HepG2 (cell line): Measurements from ENCODE around the gene PCGF5. TPM values are rescaled to one million over a fixed set of nuclear protein-coding genes. Genes with fewer than 3 reads are reported as not detected.
A peak's percentile ranks its signal among the peaks of the same experiment; 100 is the strongest.

ENCODE experiments used
- ARID2 ChIP-seq: sonication (generic); formaldehyde crosslinking; IDR thresholded peaks from 2 replicates; pipeline ENCODE4 v1.8.1; 2022; ENCODE audit warnings: mild to moderate bottlenecking, missing genetic modification reagents, borderline replicate concordance
- ARNT ChIP-seq: fragments of 450-650 bp; IDR thresholded peaks from 2 replicates; pipeline ENCODE4 v1.6.1; 2017
- CSRNP2 ChIP-seq: sonication (generic); formaldehyde crosslinking; conservative IDR thresholded peaks from 2 replicates; pipeline ENCODE4 v1.8.0; 2022; ENCODE audit warnings: low read depth, missing genetic modification reagents
- DNMT3B ChIP-seq: conservative IDR thresholded peaks from 2 replicates; pipeline ENCODE4 v1.6.1; 2016; ENCODE audit warnings: missing biosample characterization, control low read depth
- KIAA2018 ChIP-seq: sonication (generic); formaldehyde crosslinking; IDR thresholded peaks from 2 replicates; pipeline ENCODE4 v1.5.0; 2020; ENCODE audit warnings: mild to moderate bottlenecking, missing genetic modification reagents, borderline replicate concordance
- MZF1 ChIP-seq: sonication (generic); formaldehyde crosslinking; IDR thresholded peaks from 2 replicates; pipeline ENCODE4 v1.8.1; 2023; ENCODE audit warnings: mild to moderate bottlenecking, missing genetic modification reagents, borderline replicate concordance
- SMAD3 ChIP-seq: sonication (generic); formaldehyde crosslinking; IDR thresholded peaks from 2 replicates; pipeline ENCODE4 v1.4.0; 2020; ENCODE audit warnings: missing genetic modification reagents
- TCF7 ChIP-seq: sonication (generic); IDR thresholded peaks from 2 replicates; pipeline ENCODE4 v1.6.1; 2016; ENCODE audit warnings: antibody characterized with exemption, low read depth
- U2AF1 ChIP-seq: fragments of 200-400 bp; formaldehyde crosslinking; optimal IDR thresholded peaks from 2 replicates; pipeline ENCODE3; 2017; ENCODE audit warnings: mild to moderate bottlenecking, low read depth, low read length
- ZBTB7A ChIP-seq: sonication (generic); formaldehyde crosslinking; IDR thresholded peaks from 2 replicates; pipeline ENCODE4 v1.8.0; 2022; ENCODE audit warnings: mild to moderate bottlenecking, missing genetic modification reagents
- ZEB1 ChIP-seq: IDR thresholded peaks from 2 replicates; pipeline ENCODE4 v1.6.1; 2012; ENCODE audit warnings: mild to moderate bottlenecking, low read depth, inconsistent platforms; ENCODE audit not compliant: insufficient replicate concordance
- ZNF136 ChIP-seq: sonication (generic); formaldehyde crosslinking; IDR thresholded peaks from 2 replicates; pipeline ENCODE4 v1.8.1; 2022; ENCODE audit warnings: low read depth, mild to moderate bottlenecking, moderate library complexity, missing genetic modification reagents
- ZNF24 ChIP-seq: fragments of 450-650 bp; IDR thresholded peaks from 2 replicates; pipeline ENCODE4 v1.6.1; 2017; ENCODE audit warnings: antibody characterized with exemption, mild to moderate bottlenecking
- ZNF3 ChIP-seq: IDR thresholded peaks from 2 replicates; pipeline ENCODE4 v1.7.0; 2017; ENCODE audit warnings: inconsistent platforms
- ZNF354B ChIP-seq: sonication (generic); formaldehyde crosslinking; IDR thresholded peaks from 2 replicates; pipeline ENCODE4 v1.8.0; 2022; ENCODE audit warnings: mild to moderate bottlenecking, missing genetic modification reagents
- ZNF562 ChIP-seq: sonication (generic); formaldehyde crosslinking; IDR thresholded peaks from 2 replicates; pipeline ENCODE4 v1.8.0; 2022; ENCODE audit warnings: missing genetic modification reagents, borderline replicate concordance
- ZNF570 ChIP-seq: sonication (generic); formaldehyde crosslinking; IDR thresholded peaks from 2 replicates; pipeline ENCODE4 v1.4.0; 2020; ENCODE audit warnings: mild to moderate bottlenecking, missing genetic modification reagents, borderline replicate concordance
- ZNF605 ChIP-seq: sonication (generic); formaldehyde crosslinking; IDR thresholded peaks from 2 replicates; pipeline ENCODE4 v1.8.0; 2022; ENCODE audit warnings: mild to moderate bottlenecking, missing genetic modification reagents
- ZNF704 ChIP-seq: sonication (generic); formaldehyde crosslinking; IDR thresholded peaks from 2 replicates; pipeline ENCODE4 v1.8.1; 2023; ENCODE audit warnings: mild to moderate bottlenecking, inconsistent platforms, moderate library complexity, missing genetic modification reagents, borderline replicate concordance
- ZNF768 ChIP-seq: sonication (generic); formaldehyde crosslinking; IDR thresholded peaks from 2 replicates; pipeline ENCODE4 v1.4.0; 2020; ENCODE audit warnings: missing genetic modification reagents
- polyA plus RNA-seq, 8 experiments: library from polyadenylated mRNA; depleted of rRNA in 3 of 8; stranded (reverse) in 7 of 8; unstranded in 1 of 8; fragments of >200 nt; fragmentation: Illumina TruSeq in 4 of 8; extraction: Trizol in 4 of 8; gene quantifications; 2 replicates each; pipeline versions ENCODE4 v1.2.1 to v1.2.3, GENCODE V29; 2011 to 2016; ENCODE audit warnings: low read depth in 4 of 8, missing spikeins in 1 of 8, mixed read lengths in 1 of 8; ENCODE audit not compliant: insufficient read depth in 1 of 8
- total RNA-seq, 5 experiments: library from RNA; depleted of rRNA; stranded (reverse); fragments of >200 nt; fragmentation: Illumina TruSeq; extraction: Trizol; gene quantifications; 2 replicates each; pipeline ENCODE4 v1.2.3, GENCODE V29; 2016; ENCODE audit warnings: low read depth in 1 of 5

Gene PCGF5
- total and polyA plus RNA-seq, 2 of the 13 experiments (the other 11 are each of a cell fraction or from before 2014, with no cell fraction given): 61.3 to 138 TPM

- TF ChIP-seq KIAA2018 (CRISPR knock-in tag) (no peak), ZNF562 (CRISPR knock-in tag) (0 out of 2 replicates have a peak, but pooled peaks have one; percentile 42), ZBTB7A (no peak), DNMT3B (no peak), ARNT (no peak), ARID2 (CRISPR knock-in tag) (peak; percentile 72; the same call in 1 of the 2 replicates), SMAD3 (CRISPR knock-in tag) (no peak), ZNF24 (no peak), U2AF1 (no peak), TCF7 (peak; percentile 60), ZNF605 (CRISPR knock-in tag) (peak; percentile 81), MZF1 (CRISPR knock-in tag) (no peak), ZNF704 (CRISPR knock-in tag) (no peak), CSRNP2 (CRISPR knock-in tag) (no peak), ZNF570 (CRISPR knock-in tag) (no peak), ZNF136 (CRISPR knock-in tag) (0 out of 2 replicates have a peak, but pooled peaks have one; percentile 22), ZNF3 (CRISPR knock-in tag) (no peak), ZEB1 (no peak), ZNF768 (CRISPR knock-in tag) (peak; percentile 33; the same call in 1 of the 2 replicates), ZNF354B (CRISPR knock-in tag) (no peak)
Measured at GRCh38 chr10:91220194-91220953, at the start of gene PCGF5 (continued).
